Upper lobe of left lung (tissue), 4 donors: Measurements from ENCODE around the gene ANKRD10.

Experiments
- CTCF ChIP-seq, 6 experiments: fragments of 450-650 bp in 4 of 6; fragments of 200-600 bp in 2 of 6; sonication (generic) in 2 of 6; IDR thresholded peaks; one replicate each; pipeline ENCODE4 v1.5.1; 2016 to 2019; ENCODE audit warnings: antibody characterized with exemption in 6 of 6
- EP300 ChIP-seq, 4 donors: sonication (generic); formaldehyde crosslinking; IDR thresholded peaks; one replicate each; pipeline ENCODE4 v1.5.1; 2017; ENCODE audit warnings: antibody characterized with exemption in 4 of 4, control low read depth in 2 of 4
- POLR2AphosphoS5 ChIP-seq, 2 donors: sonication (generic); formaldehyde crosslinking; IDR thresholded peaks; one replicate each; pipeline ENCODE4 v1.5.1; 2017; ENCODE audit warnings: antibody characterized with exemption in 2 of 2

- TF ChIP-seq CTCF (IDR thresholded peaks at IDR 0.05) (no peak), POLR2AphosphoS5 (IDR thresholded peaks at IDR 0.05) (no peak), EP300 (IDR thresholded peaks at IDR 0.05) (no peak)
Observed at GRCh38 chr13:110911880-110912279, 3.0 kb downstream of the ANKRD10 start.
